H1 (cell line): Measurements from ENCODE around the gene MGAT5.

Source experiments
- GABPA ChIP-seq: IDR thresholded peaks from 2 replicates; pipeline ENCODE4 v1.6.1; 2011; ENCODE audit warnings: mild to moderate bottlenecking, low read length, moderate library complexity, borderline replicate concordance; ENCODE audit not compliant: insufficient read depth
- TF ChIP-seq, protein P1 (sequence below), 3 experiments: IDR thresholded peaks; 1 replicate in 2 of 3; 2 replicates in 1 of 3; pipeline versions ENCODE4 v1.5.1 to v1.6.1; 2011; ENCODE audit warnings: low read length in 3 of 3, mild to moderate bottlenecking in 3 of 3, inconsistent platforms in 2 of 3, low read depth in 1 of 3, moderate library complexity in 1 of 3; ENCODE audit not compliant: insufficient read depth in 1 of 3; ENCODE audit errors: control extremely low read depth in 1 of 3

DNA sequence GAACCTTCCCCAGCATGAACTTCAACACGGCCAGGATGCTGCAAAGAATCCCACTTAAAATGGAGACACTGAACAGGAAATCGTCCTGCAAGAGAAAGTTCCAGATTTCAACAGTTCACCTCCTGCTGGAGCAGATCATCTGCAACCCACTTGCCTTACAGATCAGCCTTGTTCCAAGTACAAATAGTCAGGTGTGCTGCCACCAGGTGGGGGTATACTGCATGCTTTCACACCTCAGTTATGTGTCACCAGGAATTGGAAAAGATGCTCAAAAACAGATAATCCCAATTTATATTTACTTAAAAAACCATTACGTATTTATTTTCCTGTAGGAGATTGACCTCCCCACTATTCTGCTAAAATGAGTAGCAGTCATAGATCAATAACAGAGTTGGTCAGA, 212.3 kb downstream of the MGAT5 start:
- TF ChIP-seq, protein P1, sequence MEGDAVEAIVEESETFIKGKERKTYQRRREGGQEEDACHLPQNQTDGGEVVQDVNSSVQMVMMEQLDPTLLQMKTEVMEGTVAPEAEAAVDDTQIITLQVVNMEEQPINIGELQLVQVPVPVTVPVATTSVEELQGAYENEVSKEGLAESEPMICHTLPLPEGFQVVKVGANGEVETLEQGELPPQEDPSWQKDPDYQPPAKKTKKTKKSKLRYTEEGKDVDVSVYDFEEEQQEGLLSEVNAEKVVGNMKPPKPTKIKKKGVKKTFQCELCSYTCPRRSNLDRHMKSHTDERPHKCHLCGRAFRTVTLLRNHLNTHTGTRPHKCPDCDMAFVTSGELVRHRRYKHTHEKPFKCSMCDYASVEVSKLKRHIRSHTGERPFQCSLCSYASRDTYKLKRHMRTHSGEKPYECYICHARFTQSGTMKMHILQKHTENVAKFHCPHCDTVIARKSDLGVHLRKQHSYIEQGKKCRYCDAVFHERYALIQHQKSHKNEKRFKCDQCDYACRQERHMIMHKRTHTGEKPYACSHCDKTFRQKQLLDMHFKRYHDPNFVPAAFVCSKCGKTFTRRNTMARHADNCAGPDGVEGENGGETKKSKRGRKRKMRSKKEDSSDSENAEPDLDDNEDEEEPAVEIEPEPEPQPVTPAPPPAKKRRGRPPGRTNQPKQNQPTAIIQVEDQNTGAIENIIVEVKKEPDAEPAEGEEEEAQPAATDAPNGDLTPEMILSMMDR (IDR thresholded peaks at IDR 0.05; ENCODE audit: control extremely low read depth in 1 of 3, insufficient read depth in 1 of 3, low read depth in 1 of 3, low read length in 3 of 3): peak; percentile 34 to 71 (median 69)
- TF ChIP-seq GABPA: no peak
